Transverse colon (tissue), 4 donors: Measurements from ENCODE around the gene SERPINI2.

ENCODE experiments used
- EP300 ChIP-seq: sonication (generic); formaldehyde crosslinking; IDR thresholded peaks from one replicate; pipeline ENCODE4 v1.6.1; 2017; ENCODE audit warnings: antibody characterized with exemption, low read depth
- POLR2AphosphoS5 ChIP-seq, 3 donors: sonication (generic); formaldehyde crosslinking; IDR thresholded peaks; one replicate each; pipeline ENCODE4 v1.6.1; 2016; ENCODE audit warnings: antibody characterized with exemption in 3 of 3
- TF ChIP-seq, protein P1 (sequence below), 5 experiments: fragments of 200-600 bp in 3 of 5; fragments of 450-650 bp in 2 of 5; sonication (generic) in 3 of 5; IDR thresholded peaks; 1 replicate in 2 of 5; 2 replicates in 3 of 5; pipeline ENCODE4 v1.5.1; 2016 to 2017; ENCODE audit warnings: antibody characterized with exemption in 5 of 5, inconsistent platforms in 3 of 5, mild to moderate bottlenecking in 2 of 5, moderate library complexity in 1 of 5

DNA sequence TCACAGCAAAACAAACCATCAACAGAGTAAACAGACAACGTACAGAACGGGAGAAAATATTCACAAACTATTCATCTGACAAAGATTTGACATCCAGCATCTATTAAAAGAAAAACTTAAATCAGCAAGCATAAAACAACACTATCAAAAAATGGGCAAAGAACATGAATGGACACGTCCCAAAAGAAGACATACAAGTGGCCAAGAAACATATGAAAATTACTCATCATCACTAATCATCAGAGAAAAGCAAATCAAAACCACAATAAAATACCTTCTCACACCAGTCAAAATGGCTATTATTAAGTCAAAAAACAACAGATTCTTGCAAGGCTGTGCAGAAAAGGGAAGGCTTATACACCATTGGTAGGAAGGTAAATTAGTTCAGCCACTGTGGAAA, 13.7 kb upstream of the SERPINI2 start:
- no peak for TF ChIP-seq EP300
- TF ChIP-seq, protein P1, sequence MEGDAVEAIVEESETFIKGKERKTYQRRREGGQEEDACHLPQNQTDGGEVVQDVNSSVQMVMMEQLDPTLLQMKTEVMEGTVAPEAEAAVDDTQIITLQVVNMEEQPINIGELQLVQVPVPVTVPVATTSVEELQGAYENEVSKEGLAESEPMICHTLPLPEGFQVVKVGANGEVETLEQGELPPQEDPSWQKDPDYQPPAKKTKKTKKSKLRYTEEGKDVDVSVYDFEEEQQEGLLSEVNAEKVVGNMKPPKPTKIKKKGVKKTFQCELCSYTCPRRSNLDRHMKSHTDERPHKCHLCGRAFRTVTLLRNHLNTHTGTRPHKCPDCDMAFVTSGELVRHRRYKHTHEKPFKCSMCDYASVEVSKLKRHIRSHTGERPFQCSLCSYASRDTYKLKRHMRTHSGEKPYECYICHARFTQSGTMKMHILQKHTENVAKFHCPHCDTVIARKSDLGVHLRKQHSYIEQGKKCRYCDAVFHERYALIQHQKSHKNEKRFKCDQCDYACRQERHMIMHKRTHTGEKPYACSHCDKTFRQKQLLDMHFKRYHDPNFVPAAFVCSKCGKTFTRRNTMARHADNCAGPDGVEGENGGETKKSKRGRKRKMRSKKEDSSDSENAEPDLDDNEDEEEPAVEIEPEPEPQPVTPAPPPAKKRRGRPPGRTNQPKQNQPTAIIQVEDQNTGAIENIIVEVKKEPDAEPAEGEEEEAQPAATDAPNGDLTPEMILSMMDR (IDR thresholded peaks at IDR 0.05): no peak
- no peak for TF ChIP-seq POLR2AphosphoS5 (IDR thresholded peaks at IDR 0.05)
